Trophoblast cell (in vitro differentiated cells and primary cell): ENCODE measurements around the gene DBR1.

Experiments
- DNase-seq, 2 donors: peaks; one replicate each; pipeline ENCODE4 v3.0.0-alpha.2; 2016
- H2AFZ ChIP-seq: 2 replicates; pipeline ENCODE4 v1.6.1; 2013; ENCODE audit warnings: low read length, moderate library complexity, mild to moderate bottlenecking; ENCODE audit not compliant: insufficient read depth, poor library complexity
- H2AK5ac ChIP-seq: 2 replicates; pipeline ENCODE4 v1.6.1; 2013; ENCODE audit warnings: mild to moderate bottlenecking, low read length
- H2BK120ac ChIP-seq: 2 replicates; pipeline ENCODE4 v1.6.1; 2013; ENCODE audit warnings: low read length, mild to moderate bottlenecking, moderate library complexity; ENCODE audit not compliant: insufficient read depth, poor library complexity
- H2BK12ac ChIP-seq: 2 replicates; pipeline ENCODE4 v1.6.1; 2013; ENCODE audit warnings: mild to moderate bottlenecking, low read length, moderate library complexity
- H2BK5ac ChIP-seq: 2 replicates; pipeline ENCODE4 v1.6.1; 2013; ENCODE audit warnings: low read length, low read depth, moderate library complexity, mild to moderate bottlenecking; ENCODE audit not compliant: poor library complexity
- H3K14ac ChIP-seq: 2 replicates; pipeline ENCODE4 v1.6.1; 2013; ENCODE audit warnings: mild to moderate bottlenecking, low read length
- H3K18ac ChIP-seq: 2 replicates; pipeline ENCODE4 v1.6.1; 2013; ENCODE audit warnings: mild to moderate bottlenecking, low read length
- H3K23ac ChIP-seq: 2 replicates; pipeline ENCODE4 v1.6.1; 2013; ENCODE audit warnings: low read length
- H3K27ac ChIP-seq: 2 replicates; pipeline ENCODE4 v1.5.1; 2013; ENCODE audit warnings: low read depth, mild to moderate bottlenecking, inconsistent platforms, low read length, moderate library complexity
- H3K27me3 ChIP-seq: 2 replicates; pipeline ENCODE4 v1.6.1; 2013; ENCODE audit warnings: inconsistent platforms, mild to moderate bottlenecking, low read length, moderate library complexity; ENCODE audit not compliant: insufficient read depth
- H3K36me3 ChIP-seq, 2 experiments: 1 replicate in 1 of 2; 2 replicates in 1 of 2; pipeline ENCODE4 v1.6.1; 2013; ENCODE audit warnings: low read length in 2 of 2, mild to moderate bottlenecking in 2 of 2, moderate library complexity in 1 of 2; ENCODE audit not compliant: insufficient read depth in 2 of 2, control insufficient read depth in 1 of 2
- H3K4ac ChIP-seq: 2 replicates; pipeline ENCODE4 v1.6.1; 2013; ENCODE audit warnings: low read depth, mild to moderate bottlenecking, low read length, moderate library complexity
- H3K4me1 ChIP-seq, 2 experiments: 1 replicate in 1 of 2; 2 replicates in 1 of 2; pipeline ENCODE4 v1.6.1; 2013; ENCODE audit warnings: low read length in 2 of 2, mild to moderate bottlenecking in 2 of 2, moderate library complexity in 1 of 2; ENCODE audit not compliant: insufficient read depth in 2 of 2, control insufficient read depth in 1 of 2
- H3K4me2 ChIP-seq: 2 replicates; pipeline ENCODE4 v1.6.1; 2013; ENCODE audit warnings: inconsistent platforms, mild to moderate bottlenecking, low read length, moderate library complexity
- H3K4me3 ChIP-seq: 2 replicates; pipeline ENCODE4 v1.5.1; 2013; ENCODE audit warnings: mild to moderate bottlenecking, low read depth, low read length, inconsistent platforms
- H3K79me1 ChIP-seq: one replicate; pipeline ENCODE4 v1.6.1; 2013; ENCODE audit warnings: low read length
- H3K79me2 ChIP-seq: 2 replicates; pipeline ENCODE4 v1.6.1; 2013; ENCODE audit warnings: low read length, mild to moderate bottlenecking; ENCODE audit not compliant: control insufficient read depth, insufficient read depth, poor library complexity
- H3K9ac ChIP-seq: 2 replicates; pipeline ENCODE4 v1.6.1; 2013; ENCODE audit warnings: mild to moderate bottlenecking, low read length
- H3K9me3 ChIP-seq: 2 replicates; pipeline ENCODE4 v1.6.1; 2013; ENCODE audit warnings: low read depth, mild to moderate bottlenecking, control low read depth, inconsistent platforms, low read length; ENCODE audit not compliant: insufficient read depth
- H4K12ac ChIP-seq: 2 replicates; pipeline ENCODE4 v1.6.1; 2013; ENCODE audit warnings: low read depth, mild to moderate bottlenecking, low read length, moderate library complexity
- H4K8ac ChIP-seq: 2 replicates; pipeline ENCODE4 v1.6.1; 2013; ENCODE audit warnings: low read depth, mild to moderate bottlenecking, low read length, moderate library complexity
- H4K91ac ChIP-seq: one replicate; pipeline ENCODE4 v1.6.1; 2013; ENCODE audit warnings: low read depth, mild to moderate bottlenecking, low read length, moderate library complexity
- WGBS: extraction: QIAGEN DNeasy Blood & Tissue Kit; methylation state at CpG from one replicate; pipeline ENCODE4 v1.1.7; 2013; ENCODE audit warnings: missing lambda C conversion rate; ENCODE audit not compliant: insufficient read length, insufficient coverage; ENCODE audit errors: extremely low coverage; 5-methylcytosine and 5-hydroxymethylcytosine counted together

Gene DBR1

DNA sequence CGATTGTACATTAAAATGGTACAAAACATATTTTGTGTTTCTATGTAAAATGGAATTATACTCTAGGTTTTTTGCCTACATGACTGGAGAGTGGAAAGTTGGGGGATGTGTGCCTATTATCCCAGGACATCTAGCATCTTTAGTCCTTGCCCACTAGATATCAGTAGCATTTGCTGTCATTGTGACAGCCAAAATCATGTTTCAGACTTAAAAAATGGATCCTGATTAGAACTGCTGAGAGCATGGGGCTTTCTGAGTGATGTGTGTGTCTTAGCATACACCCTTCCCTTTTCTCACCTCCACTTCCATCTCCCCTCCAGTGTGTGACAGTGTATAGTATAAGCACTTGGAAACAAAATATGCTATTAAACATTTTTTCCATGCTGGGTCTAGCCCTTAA is 25.7 kb upstream of the DBR1 start:
- Histone ChIP-seq H3K14ac (no peak overlapping the region), H3K4ac (peak overlapping the region; percentile 47), H3K79me1 (no peaks in the 10 kb centered on the region), H3K36me3 (no peaks in the 10 kb centered on the region), H3K23ac (no peak overlapping the region), H3K9me3 (no peaks in the 10 kb centered on the region), H3K9ac (no peak overlapping the region), H2BK120ac (no peak overlapping the region), H3K4me1 (peaks cover 0 to 2% of the 10 kb centered on the region in 2 experiments), H2AFZ (no peak overlapping the region), H3K4me2 (no peak overlapping the region), H4K8ac (no peak overlapping the region), H4K91ac (no peak overlapping the region), H2BK5ac (no peak overlapping the region), H3K18ac (no peak overlapping the region), H3K79me2 (peaks cover 2% of the 10 kb centered on the region), H4K12ac (no peak overlapping the region), H3K4me3 (no peak overlapping the region), H3K27me3 (no peaks in the 10 kb centered on the region), H2AK5ac (no peak overlapping the region), H2BK12ac (no peak overlapping the region), H3K27ac (no peak overlapping the region)
- WGBS, result no CpG with 5 or more reads among the region's 1 CpG
- DNase-seq, result no peak

GRCh38 chr3:138199851-138200250 is 25.1 kb upstream of the DBR1 start:
- Histone ChIP-seq H3K4me3 (no peak overlapping the region), H2BK120ac (no peak overlapping the region), H3K36me3 (no peaks in the 10 kb centered on the region), H3K79me1 (no peaks in the 10 kb centered on the region), H3K4me1 (peaks cover 0 to 2% of the 10 kb centered on the region in 2 experiments), H3K9me3 (no peaks in the 10 kb centered on the region), H3K14ac (no peak overlapping the region), H2BK12ac (no peak overlapping the region), H3K27ac (no peak overlapping the region), H3K4me2 (no peak overlapping the region), H4K8ac (no peak overlapping the region), H3K18ac (no peak overlapping the region), H3K9ac (no peak overlapping the region), H3K4ac (no peak overlapping the region), H3K27me3 (no peaks in the 10 kb centered on the region), H3K79me2 (no peaks in the 10 kb centered on the region), H2AFZ (no peak overlapping the region), H2BK5ac (no peak overlapping the region), H3K23ac (no peak overlapping the region), H4K91ac (no peak overlapping the region), H4K12ac (no peak overlapping the region), H2AK5ac (no peak overlapping the region)
- whole genome bisulfite sequencing, result no CpG with 5 or more reads among the region's 2 CpGs
- DNase-seq, result no peak

GRCh38 chr3:138197524-138197923 is 22.8 kb upstream of the DBR1 start:
- no peak for DNase-seq
- no peak overlapping the region for H3K14ac ChIP-seq
- H4K12ac ChIP-seq, result no peak overlapping the region
- H3K23ac ChIP-seq, result no peak overlapping the region
- no peaks in the 10 kb centered on the region for H3K4me1 ChIP-seq
- no peak overlapping the region for H2BK5ac ChIP-seq
- no CpG with 5 or more reads among the region's 1 CpG for WGBS
- no peak overlapping the region for H2AFZ ChIP-seq
- no peak overlapping the region for H3K27ac ChIP-seq
- no peak overlapping the region for H2AK5ac ChIP-seq
- no peaks in the 10 kb centered on the region for H3K79me1 ChIP-seq
- no peaks in the 10 kb centered on the region for H3K27me3 ChIP-seq
- peaks cover 3% of the 10 kb centered on the region for H3K79me2 ChIP-seq
- H3K4me3 ChIP-seq, result no peak overlapping the region
- no peak overlapping the region for H4K91ac ChIP-seq
- no peak overlapping the region for H3K18ac ChIP-seq
- H3K4ac ChIP-seq, result no peak overlapping the region
- peaks cover 0 to 1% of the 10 kb centered on the region in 2 experiments for H3K36me3 ChIP-seq
- H2BK120ac ChIP-seq, result no peak overlapping the region
- H4K8ac ChIP-seq, result no peak overlapping the region
- H3K9ac ChIP-seq, result no peak overlapping the region
- no peak overlapping the region for H3K4me2 ChIP-seq
- H3K9me3 ChIP-seq, result no peaks in the 10 kb centered on the region
- H2BK12ac ChIP-seq, result no peak overlapping the region

- no peak overlapping the region for H2BK120ac ChIP-seq
- no peak overlapping the region for H3K4ac ChIP-seq
- H3K23ac ChIP-seq, result no peak overlapping the region
- H3K27me3 ChIP-seq, result no peaks in the 10 kb centered on the region
- no peak overlapping the region for H4K8ac ChIP-seq
- H3K9ac ChIP-seq, result no peak overlapping the region
- WGBS, result no CpG with 5 or more reads among the region's 5 CpGs
- peaks cover 0 to 2% of the 10 kb centered on the region in 2 experiments for H3K36me3 ChIP-seq
- no peak overlapping the region for H2AK5ac ChIP-seq
- no peak overlapping the region for H2BK12ac ChIP-seq
- peaks cover 5% of the 10 kb centered on the region for H3K79me2 ChIP-seq
- H3K4me1 ChIP-seq, result no peaks in the 10 kb centered on the region
- H4K91ac ChIP-seq, result no peak overlapping the region
- no peaks in the 10 kb centered on the region for H3K9me3 ChIP-seq
- no peak overlapping the region for H2BK5ac ChIP-seq
- no peak overlapping the region for H4K12ac ChIP-seq
- DNase-seq, result peak; percentile 7 to 26
- H3K18ac ChIP-seq, result no peak overlapping the region
- no peak overlapping the region for H3K4me2 ChIP-seq
- H3K4me3 ChIP-seq, result no peak overlapping the region
- no peaks in the 10 kb centered on the region for H3K79me1 ChIP-seq
- no peak overlapping the region for H3K27ac ChIP-seq
- H2AFZ ChIP-seq, result no peak overlapping the region
- no peak overlapping the region for H3K14ac ChIP-seq
Observed at GRCh38 chr3:138197058-138197457, 22.3 kb upstream of the DBR1 start.
